Epithelial cell of prostate (primary cell): ENCODE data around the gene LRRK1.

ENCODE experiments used
- DNase-seq: peaks from one replicate; pipeline ENCODE4 v3.0.0-alpha.2; 2011; ENCODE audit warnings: low read depth, low spot score
- H3K27ac ChIP-seq: fragments of 450-650 bp; 2 replicates; pipeline ENCODE4 v1.5.1; 2017; ENCODE audit warnings: mild to moderate bottlenecking

Gene LRRK1

DNA sequence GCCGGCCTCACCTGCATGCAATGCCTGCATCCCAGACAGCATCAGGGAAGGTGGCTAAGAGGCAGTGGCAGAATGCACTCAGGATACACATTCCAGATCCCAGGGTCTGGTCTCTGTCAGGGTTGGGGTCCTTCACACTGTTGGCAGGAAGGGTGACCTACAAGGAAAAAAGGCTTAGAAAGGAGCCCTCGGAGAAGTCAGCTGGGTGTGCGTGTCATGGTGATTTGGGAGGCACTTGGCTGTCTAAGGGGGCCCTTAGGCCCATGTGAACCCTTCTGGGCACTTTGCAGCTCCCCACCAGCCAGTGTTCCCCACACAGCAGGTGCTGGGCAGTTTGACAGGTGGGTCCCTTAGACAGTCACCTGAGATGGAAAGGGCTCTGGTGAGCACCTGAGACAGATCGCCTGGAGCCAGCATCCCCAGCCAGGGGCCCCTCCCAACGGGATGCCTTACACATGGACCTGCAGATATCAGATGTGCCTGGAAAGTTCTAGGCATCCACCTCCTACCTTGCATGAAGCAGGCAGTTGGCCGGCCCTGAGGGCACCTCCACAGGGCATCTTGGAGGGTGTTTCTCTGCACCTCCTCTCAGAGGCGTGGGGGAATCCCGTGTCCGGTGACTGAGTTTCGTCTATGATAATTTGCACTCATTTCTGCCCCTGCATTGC lies 131.6 kb downstream of the LRRK1 start:
- H3K27ac ChIP-seq = no peak overlapping the region
- no peak for DNase-seq

DNA sequence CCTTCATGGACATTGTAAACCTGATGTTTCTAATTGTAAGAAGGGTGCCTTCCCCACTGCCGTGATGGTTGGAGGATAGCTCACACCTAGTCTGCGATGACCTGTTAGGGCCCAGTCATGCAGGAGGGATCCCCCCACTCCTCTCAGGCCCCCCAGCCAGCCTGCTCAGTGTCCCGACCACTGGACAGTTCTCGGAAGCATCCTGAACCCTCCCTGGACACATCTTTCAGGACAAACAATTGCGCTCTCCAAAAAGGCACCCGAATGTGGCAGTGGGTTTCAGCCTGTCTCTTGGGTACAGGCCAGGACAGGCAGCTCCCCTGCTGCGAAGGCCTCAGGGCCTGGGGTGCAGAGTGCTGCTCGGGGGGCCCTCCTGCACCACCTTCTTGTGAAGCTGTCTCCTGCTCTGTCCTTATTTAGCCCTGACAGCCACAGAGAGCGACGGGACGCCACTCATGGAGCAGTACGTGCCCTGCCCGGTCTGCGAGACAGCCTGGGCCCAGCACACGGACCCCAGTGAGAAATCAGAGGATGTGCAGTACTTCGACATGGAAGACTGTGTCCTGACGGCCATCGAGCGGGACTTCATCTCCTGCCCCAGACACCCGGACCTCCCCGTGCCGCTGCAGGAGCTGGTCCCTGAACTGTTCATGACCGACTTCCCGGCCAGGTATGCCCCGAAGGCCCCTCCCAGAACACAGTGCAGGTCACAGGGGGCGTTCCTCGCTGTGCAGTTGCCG lies 132.3 kb downstream of the LRRK1 start:
- no peak overlapping the region for H3K27ac ChIP-seq
- no peak for DNase-seq

DNA sequence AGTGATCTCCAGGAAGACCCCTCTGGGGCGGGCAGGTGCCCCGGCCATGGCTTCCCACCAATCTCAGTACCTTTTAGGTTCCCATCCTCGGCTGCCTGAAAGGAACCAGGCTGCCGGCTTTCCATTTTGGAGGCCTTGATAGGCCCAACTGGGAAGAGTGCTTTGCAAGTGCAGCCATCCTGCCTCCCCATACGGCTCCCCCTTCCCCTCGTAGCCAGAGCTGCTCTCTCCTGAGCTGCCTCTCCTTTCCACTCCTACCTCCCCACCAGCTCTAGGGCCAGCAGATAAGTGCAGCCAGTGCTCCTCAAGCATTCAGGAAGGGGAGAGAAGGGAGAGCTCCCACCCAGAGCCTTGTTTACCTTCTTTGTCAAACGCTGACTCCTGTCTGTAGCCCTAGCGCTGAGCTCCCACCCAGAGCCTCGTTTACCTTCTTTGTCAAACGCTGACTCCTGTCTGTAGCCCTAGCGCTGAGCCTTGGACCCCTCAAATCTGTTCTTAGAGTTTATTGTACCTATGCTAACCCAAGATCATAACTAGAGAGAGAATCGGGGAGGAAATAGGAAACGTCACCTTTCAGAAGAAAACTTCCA lies 133.0 kb downstream of the LRRK1 start:
- no peak overlapping the region for H3K27ac ChIP-seq
- DNase-seq = no peak

- H3K27ac ChIP-seq = no peak overlapping the region
- DNase-seq = no peak
Measured at GRCh38 chr15:101052681-101053121, 133.5 kb downstream of the LRRK1 start.

DNA sequence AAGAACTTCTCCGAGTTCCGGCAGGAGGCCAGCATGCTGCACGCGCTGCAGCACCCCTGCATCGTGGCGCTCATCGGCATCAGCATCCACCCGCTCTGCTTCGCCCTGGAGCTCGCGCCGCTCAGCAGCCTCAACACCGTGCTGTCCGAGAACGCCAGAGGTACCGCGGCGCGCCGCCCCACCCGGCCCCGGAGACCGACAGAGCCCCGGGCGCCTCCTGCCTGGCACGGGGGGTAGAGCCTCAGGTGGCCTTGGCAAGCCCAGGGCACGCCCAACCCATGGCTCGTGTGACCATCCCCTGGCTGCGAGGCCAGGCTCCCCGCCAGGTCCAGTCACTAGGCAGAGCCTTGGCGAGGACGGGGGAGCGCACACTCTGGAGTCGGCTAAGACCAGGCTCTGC lies 134.1 kb downstream of the LRRK1 start:
- no peak overlapping the region for H3K27ac ChIP-seq
- no peak for DNase-seq

DNA sequence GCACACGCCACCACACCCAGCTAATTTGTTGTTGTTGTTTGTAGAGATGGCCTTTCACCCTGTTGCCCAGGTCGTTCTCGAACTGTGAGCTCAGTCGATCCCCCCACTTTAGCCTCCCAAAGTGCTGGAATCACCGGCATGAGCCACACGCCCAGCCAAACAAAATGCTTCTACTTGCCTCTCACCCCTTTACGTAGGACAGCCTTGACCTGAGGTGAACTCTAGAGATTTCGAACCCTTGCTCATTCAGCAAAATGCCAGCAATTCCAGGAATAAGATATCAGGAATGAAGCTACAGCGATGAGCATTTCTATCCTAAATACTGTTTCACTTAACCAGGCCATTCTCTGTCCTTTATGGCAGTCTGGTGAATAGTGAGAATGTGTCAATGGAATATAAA lies 135.0 kb downstream of the LRRK1 start:
- no peak overlapping the region for H3K27ac ChIP-seq
- no peak for DNase-seq

- no peak overlapping the region for H3K27ac ChIP-seq
- DNase-seq = no peak
Measured at GRCh38 chr15:101054991-101055390, 135.8 kb downstream of the LRRK1 start.

DNA sequence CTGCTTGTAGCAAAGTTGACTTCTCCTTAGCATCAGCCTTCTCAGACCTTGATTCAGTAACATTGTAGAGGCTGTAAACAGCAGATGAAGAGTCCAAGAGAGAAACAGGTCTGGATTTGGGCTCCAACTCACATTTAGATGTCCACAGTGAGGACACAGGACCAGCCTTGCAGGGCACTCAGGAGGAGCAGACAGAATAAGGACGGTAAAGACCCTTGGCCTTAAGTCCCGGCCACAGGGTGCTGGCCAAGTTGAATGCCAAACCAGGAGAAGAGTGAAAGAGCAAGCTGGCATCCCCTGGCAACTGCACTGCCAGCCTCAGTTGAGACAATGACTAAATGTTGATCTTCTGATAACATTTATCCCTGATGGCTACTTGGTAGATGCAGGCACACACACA lies 136.3 kb downstream of the LRRK1 start:
- DNase-seq = no peak
- no peak overlapping the region for H3K27ac ChIP-seq

DNA sequence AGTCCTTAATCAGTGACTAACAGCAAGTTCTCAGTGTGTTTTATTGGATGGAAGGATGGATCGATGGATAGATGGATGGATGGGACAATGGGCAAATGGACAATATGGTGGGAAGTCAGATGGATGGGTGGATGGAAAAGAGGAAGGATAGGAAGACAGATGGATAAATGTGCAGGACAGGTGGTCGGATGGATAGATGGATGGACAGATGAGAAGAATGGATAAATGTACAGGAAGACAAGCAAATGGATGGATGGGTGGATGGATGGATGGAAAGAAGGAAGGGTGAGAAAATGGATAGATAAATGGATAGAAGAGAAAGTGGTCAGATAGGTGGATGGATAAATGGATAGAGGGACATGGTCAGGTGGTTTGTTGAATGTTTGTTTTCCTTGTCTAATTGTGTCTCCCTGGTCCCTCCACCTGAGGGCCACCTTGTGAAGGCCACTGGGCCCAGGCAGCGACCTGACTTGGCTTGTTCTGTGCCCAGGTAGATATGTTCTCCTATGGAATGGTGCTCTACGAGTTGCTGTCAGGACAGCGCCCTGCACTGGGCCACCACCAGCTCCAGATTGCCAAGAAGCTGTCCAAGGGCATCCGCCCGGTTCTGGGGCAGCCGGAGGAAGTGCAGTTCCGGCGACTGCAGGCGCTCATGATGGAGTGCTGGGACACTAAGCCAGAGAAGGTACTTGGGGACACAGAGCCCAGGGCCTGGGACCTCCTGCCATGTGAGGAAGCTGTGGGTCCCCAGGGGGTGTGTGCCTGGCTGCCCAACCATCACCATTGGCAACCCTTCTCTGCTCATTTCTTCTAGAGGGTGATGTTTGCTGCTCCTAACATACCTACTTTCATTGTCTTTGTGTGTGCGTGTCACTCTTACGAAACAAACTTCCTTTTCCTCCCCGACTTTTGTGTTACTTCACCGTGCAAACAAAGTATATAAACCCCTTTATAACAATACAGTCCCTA lies 137.5 kb downstream of the LRRK1 start:
- H3K27ac ChIP-seq = no peak overlapping the region
- no peak for DNase-seq

DNA sequence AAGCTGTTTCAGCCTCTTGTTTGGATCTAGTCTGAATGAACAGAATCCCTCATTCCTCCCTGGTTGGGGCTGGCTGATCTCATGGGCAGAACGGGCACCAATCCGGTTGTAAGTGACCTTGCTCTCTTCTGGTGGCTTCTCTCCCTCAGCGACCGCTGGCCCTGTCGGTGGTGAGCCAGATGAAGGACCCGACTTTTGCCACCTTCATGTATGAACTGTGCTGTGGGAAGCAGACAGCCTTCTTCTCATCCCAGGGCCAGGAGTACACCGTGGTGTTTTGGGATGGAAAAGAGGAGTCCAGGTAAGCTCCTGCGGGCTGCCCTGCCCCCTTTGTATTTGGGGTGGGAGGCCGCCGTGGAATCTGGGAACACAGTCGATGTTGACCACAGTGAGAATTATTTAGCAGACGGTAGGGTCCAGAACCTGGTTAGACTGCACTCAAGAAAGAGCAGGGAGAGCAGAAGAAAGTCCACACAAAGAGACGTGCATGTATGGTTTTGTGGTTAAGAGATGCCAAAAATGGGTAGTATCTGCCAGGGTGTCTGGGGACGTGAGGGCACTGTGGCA lies 138.8 kb downstream of the LRRK1 start:
- H3K27ac ChIP-seq = no peak overlapping the region
- no peak for DNase-seq

DNA sequence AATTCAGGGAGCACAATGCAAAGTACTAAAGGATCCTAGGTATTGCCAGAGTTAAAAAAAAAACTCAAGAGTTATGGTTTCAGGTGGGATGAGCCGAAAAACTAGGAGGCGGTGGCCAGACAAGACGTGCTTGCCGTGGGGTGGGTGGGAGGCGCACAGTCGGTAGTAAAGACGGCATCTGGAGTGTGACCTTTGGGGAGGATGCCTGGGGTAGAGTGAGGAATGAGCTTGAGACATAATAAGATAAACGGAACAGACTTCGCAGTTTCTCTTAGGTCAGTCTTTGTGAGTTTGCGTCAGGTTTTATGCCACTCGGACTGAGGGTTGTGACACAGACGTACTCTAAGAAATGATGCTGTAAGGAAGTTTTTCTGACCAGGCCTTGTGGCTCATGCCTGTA lies 139.6 kb downstream of the LRRK1 start:
- H3K27ac ChIP-seq = no peak overlapping the region
- no peak for DNase-seq

- DNase-seq = no peak
- H3K27ac ChIP-seq = no peak overlapping the region
Measured at GRCh38 chr15:101059381-101060341, 140.5 kb downstream of the LRRK1 start.

- no peak for DNase-seq
- H3K27ac ChIP-seq = no peak overlapping the region
Measured at GRCh38 chr15:101060576-101061551, 141.7 kb downstream of the LRRK1 start.

DNA sequence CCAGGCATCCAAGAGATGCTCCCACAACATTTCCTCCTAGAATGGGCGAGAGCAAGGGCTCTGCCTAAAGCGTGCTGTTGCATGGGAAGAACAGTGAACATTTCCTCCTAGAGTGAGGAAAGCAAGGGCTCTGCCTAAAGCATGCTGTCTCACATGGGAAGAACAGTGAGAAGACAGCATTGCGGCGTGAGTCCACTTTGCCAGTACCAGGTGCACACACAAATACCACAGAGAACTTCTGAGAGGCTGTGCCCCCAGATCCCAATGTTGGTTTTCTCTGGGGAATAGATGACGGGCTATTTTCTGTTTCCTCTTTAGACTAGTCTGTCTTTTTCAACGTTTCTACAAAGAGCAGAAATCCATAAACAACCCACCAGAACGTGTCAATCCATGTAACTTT lies 142.9 kb downstream of the LRRK1 start:
- DNase-seq = no peak

GRCh38 chr15:101062471-101063171 lies 143.5 kb downstream of the LRRK1 start:
- no peak overlapping the region for H3K27ac ChIP-seq
- DNase-seq = no peak

More for the DNA sequence above, 142.9 kb downstream of the LRRK1 start:
- no peak overlapping the region for H3K27ac ChIP-seq

GRCh38 chr15:101063212-101063611 lies 144.1 kb downstream of the LRRK1 start:
- DNase-seq = no peak
- no peak overlapping the region for H3K27ac ChIP-seq
